Fibroblast of the aortic adventitia (primary cell): ENCODE results near the gene FBXO44. TPM values are rescaled to one million over a fixed set of nuclear protein-coding genes. Genes with fewer than 3 reads are reported as not detected.
"Not testable (repeated sequence)": the region's sequence is repeated elsewhere in the genome, so short reads cannot be mapped to it uniquely, and the experiment has no call there.

Source experiments
- DNase-seq: peaks from one replicate; pipeline ENCODE4 v3.0.0-alpha.2; 2010; ENCODE audit warnings: low read depth
- H3K4me3 ChIP-seq: 2 replicates; pipeline ENCODE4 v1.5.1; 2011; ENCODE audit warnings: low read depth, mild to moderate bottlenecking, control low read depth, low read length, moderate library complexity
- total RNA-seq: library from RNA; depleted of rRNA; stranded (reverse); fragments of >200 nt; gene quantifications from 2 replicates; pipeline ENCODE4 v1.2.3, GENCODE V29; 2012; ENCODE audit warnings: low replicate concordance
- TF ChIP-seq, protein P1 (sequence below): IDR thresholded peaks from 2 replicates; pipeline ENCODE4 v1.5.1; 2011; ENCODE audit warnings: mild to moderate bottlenecking, low read length, control low read depth, inconsistent platforms; ENCODE audit not compliant: insufficient read depth

Gene FBXO44
- total RNA-seq, 1 donor, result 8.1 TPM

DNA sequence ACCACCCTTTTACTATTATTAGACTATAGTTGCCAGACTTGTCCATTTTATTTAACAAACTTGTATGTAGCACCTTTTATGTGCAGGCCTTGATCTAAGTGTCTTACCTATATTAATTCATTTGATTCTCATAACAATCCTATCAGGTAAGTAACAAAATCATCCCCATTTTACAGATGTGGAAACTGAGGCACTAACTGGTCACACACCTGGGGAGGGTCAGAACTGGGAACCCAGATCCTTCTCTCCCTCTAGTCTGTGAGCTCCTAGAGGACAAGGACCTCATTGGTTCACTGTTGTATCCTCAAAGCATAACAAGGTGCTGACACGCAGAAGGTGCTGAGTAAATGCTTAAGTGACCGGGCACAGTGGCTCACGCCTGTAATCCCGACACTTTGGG lies 15.3 kb upstream of the FBXO44 start:
- no peak for DNase-seq
- no peak overlapping the region for H3K4me3 ChIP-seq
- TF ChIP-seq, protein P1, sequence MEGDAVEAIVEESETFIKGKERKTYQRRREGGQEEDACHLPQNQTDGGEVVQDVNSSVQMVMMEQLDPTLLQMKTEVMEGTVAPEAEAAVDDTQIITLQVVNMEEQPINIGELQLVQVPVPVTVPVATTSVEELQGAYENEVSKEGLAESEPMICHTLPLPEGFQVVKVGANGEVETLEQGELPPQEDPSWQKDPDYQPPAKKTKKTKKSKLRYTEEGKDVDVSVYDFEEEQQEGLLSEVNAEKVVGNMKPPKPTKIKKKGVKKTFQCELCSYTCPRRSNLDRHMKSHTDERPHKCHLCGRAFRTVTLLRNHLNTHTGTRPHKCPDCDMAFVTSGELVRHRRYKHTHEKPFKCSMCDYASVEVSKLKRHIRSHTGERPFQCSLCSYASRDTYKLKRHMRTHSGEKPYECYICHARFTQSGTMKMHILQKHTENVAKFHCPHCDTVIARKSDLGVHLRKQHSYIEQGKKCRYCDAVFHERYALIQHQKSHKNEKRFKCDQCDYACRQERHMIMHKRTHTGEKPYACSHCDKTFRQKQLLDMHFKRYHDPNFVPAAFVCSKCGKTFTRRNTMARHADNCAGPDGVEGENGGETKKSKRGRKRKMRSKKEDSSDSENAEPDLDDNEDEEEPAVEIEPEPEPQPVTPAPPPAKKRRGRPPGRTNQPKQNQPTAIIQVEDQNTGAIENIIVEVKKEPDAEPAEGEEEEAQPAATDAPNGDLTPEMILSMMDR, result no peak

DNA sequence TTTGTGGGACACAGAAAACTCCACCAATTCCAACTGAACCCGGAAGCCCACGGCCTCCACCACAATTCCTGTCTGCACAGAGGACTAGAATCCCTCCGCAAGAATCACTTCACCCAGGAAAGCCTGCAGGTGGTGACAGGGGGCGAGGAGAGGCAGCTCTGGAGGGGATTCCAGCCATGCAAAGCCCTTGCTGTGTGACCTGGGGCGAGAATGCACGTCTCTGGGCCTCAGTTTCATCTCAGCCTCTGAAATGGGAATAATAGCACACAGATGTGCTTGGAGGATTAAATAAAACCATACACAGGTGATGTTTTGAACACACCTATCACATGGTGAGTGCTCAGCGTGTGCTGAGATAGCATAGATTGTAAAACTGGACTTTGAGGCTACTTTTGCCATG lies 14.6 kb upstream of the FBXO44 start:
- TF ChIP-seq, protein P1, result no peak
- no peak overlapping the region for H3K4me3 ChIP-seq
- DNase-seq, result no peak

DNA sequence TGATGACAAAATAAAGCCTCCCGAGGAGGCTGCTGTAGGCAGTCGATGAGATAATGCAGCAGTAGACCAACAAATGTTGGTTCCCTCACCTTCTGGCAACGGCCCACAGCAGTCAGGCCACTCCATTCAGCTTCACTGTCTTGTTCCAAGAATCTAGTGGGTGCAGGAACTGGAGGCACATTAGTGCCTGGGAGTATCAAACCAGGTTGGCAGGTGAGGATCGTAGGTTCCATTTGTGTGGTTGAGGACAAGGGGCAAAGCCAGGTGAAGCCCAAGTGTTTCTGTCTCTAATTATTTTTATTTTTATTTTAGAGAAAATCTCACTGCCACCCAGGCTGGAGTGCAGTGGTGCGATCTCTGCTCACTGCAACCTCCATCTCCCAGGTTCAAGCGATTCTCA lies 13.7 kb upstream of the FBXO44 start:
- DNase-seq, result no peak
- TF ChIP-seq, protein P1, result no peak
- no peak overlapping the region for H3K4me3 ChIP-seq

DNA sequence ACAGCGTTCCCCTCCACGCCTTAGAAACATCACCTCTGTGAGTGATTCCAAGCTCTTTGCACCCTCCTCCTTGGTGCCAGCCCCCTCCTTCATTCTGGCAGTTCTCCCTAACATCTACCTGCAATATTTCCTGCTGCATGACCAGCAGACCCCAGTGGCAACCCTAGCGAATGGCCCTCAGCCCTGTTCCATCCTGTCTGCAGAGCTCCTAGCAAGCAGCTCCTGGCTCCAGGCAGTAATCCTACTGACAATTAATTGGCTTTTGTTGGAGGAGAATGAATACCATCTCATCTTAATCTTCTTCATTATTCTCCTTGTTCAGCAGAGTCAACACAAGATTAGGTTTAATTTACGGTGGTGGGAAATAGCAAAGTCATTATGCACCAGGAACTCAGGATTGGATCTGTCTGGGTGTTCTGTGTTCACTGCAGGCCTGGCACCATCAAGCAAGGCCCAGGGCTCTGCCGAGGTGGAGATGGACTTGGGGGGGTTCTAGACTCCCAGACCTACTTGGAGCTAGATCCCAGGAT lies 12.8 kb upstream of the FBXO44 start:
- TF ChIP-seq, protein P1, result no peak
- DNase-seq, result no peak

DNA sequence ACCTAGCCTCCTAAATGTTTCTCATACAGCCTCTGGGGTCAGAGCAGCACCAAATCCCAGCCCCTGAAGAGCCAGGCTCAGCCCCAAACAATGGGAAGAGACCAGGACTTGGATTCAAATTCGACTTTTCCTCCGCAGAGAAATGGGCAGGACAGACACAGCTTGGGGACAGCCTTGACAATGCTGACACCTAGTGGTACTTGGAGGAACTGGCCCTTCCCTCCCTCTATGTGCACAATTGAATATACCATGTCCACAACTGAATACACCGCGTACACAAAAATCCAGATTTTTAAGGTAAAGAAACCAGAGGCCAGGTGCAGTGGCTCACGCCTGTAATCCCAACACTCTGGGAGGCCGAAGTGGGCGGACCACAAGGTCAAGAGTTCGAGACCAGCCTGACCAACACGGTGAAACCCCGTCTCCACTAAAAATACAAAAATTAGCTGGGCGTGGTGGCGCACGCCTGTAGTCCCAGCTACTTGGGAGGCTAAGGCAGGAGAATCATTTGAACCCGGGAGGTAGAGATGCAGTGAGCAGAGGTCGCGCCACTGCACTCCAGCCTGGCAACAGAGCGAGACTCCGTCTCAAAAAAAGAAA lies 12.2 kb upstream of the FBXO44 start:
- TF ChIP-seq, protein P1, result peak; percentile 100
- peak; percentile 75 for DNase-seq

More for the DNA sequence above, 12.8 kb upstream of the FBXO44 start:
- no peak overlapping the region for H3K4me3 ChIP-seq

DNA sequence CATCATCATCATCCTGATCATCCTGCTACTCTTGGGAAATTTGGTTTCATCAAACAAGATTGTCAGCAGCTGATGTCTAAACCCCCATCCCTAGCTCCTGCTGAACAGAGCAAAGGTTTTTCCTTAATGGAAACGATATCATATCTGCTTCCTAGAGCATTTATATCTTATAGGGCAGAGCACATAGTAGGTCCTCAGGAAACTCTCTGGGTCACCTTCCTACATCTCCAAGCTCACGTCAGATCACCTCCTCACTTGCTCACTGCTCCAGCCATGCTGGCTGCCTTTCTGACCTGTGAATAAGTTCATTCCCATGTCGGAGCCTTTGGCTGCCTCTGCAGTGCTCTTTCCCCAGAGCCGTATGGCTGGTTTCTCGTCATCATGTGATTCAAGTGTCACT lies 10.9 kb upstream of the FBXO44 start:
- no peak for DNase-seq
- TF ChIP-seq, protein P1, result no peak
- no peak overlapping the region for H3K4me3 ChIP-seq

More for the DNA sequence above, 12.2 kb upstream of the FBXO44 start:
- not testable (repeated sequence) for H3K4me3 ChIP-seq

DNA sequence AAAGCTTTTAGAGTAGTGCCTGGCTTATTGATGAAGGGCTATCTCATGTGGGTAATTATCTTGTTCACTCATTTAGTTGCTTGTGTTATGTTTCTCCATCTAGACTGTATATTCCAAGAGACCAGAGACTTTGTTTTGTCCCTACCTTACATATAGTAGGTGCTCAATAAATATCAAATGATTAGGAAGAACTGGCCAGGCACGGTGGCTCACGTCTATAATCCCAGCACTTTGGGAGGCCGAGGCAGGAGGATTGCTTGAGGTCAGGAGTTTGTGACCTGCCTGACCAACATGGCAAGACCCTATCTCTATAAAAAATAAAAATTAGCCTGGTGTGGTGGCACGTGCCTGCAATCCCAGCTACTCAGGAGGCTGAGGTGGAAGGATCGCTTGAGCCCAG lies 9.4 kb upstream of the FBXO44 start:
- H3K4me3 ChIP-seq, result no peak overlapping the region
- TF ChIP-seq, protein P1, result no peak
- no peak for DNase-seq
